ENCODE data around the gene CSF3R.
"Not testable (repeated sequence)": the region's sequence is repeated elsewhere in the genome, so short reads cannot be mapped to it uniquely, and the experiment has no call there.

CSF3R gene

GRCh38 chr1:36486439-36487335 is 4.0 kb upstream of the CSF3R start:
- peaks cover 18% of the 10 kb centered on the region for H3K27me3 ChIP-seq (ENCODE audit: insufficient read depth, low read length)
- H3K4me3 ChIP-seq (ENCODE audit: low read length), result no peak overlapping the region
- peaks cover 1% of the 10 kb centered on the region for H3K4me1 ChIP-seq (ENCODE audit: insufficient read depth, low read length)
- no peak overlapping the region for H2AFZ ChIP-seq (ENCODE audit: low read depth, low read length)
- H3K36me3 ChIP-seq (ENCODE audit: insufficient read depth, low read length), result no peaks in the 10 kb centered on the region
- no peaks in the 10 kb centered on the region for H3K9me3 ChIP-seq (ENCODE audit: low read length)

GRCh38 chr1:36486093-36486438 is 3.4 kb upstream of the CSF3R start:
- Histone ChIP-seq H2AFZ (ENCODE audit: low read depth, low read length) (no peak overlapping the region), H3K4me1 (ENCODE audit: insufficient read depth, low read length) (peaks cover 3% of the 10 kb centered on the region), H3K27me3 (ENCODE audit: insufficient read depth, low read length) (peaks cover 18% of the 10 kb centered on the region), H3K36me3 (ENCODE audit: insufficient read depth, low read length) (no peaks in the 10 kb centered on the region), H3K4me3 (ENCODE audit: low read length) (no peak overlapping the region), H3K9me3 (ENCODE audit: low read length) (no peaks in the 10 kb centered on the region)

GRCh38 chr1:36484099-36484498 is 1.4 kb upstream of the CSF3R start:
- H3K4me3 ChIP-seq (ENCODE audit: low read length), result no peak overlapping the region
- H3K4me1 ChIP-seq (ENCODE audit: insufficient read depth, low read length), result peaks cover 3% of the 10 kb centered on the region
- peaks cover 18% of the 10 kb centered on the region for H3K27me3 ChIP-seq (ENCODE audit: insufficient read depth, low read length)
- H3K36me3 ChIP-seq (ENCODE audit: insufficient read depth, low read length), result no peaks in the 10 kb centered on the region
- H3K9me3 ChIP-seq (ENCODE audit: low read length), result no peaks in the 10 kb centered on the region
- H2AFZ ChIP-seq (ENCODE audit: low read depth, low read length), result no peak overlapping the region

GRCh38 chr1:36481771-36482723 is 666 bp downstream of the CSF3R start:
- no peak overlapping the region for H3K4me3 ChIP-seq (ENCODE audit: low read length)
- no peaks in the 10 kb centered on the region for H3K36me3 ChIP-seq (ENCODE audit: insufficient read depth, low read length)
- peak overlapping the region; percentile 19 for H2AFZ ChIP-seq (ENCODE audit: low read depth, low read length)
- peaks cover 3% of the 10 kb centered on the region for H3K4me1 ChIP-seq (ENCODE audit: insufficient read depth, low read length)
- H3K27me3 ChIP-seq (ENCODE audit: insufficient read depth, low read length), result peaks cover 18% of the 10 kb centered on the region
- H3K9me3 ChIP-seq (ENCODE audit: low read length), result no peaks in the 10 kb centered on the region

GRCh38 chr1:36481091-36481490 is 1.6 kb downstream of the CSF3R start:
- H3K4me1 ChIP-seq (ENCODE audit: insufficient read depth, low read length), result peaks cover 3% of the 10 kb centered on the region
- H2AFZ ChIP-seq (ENCODE audit: low read depth, low read length), result no peak overlapping the region
- no peaks in the 10 kb centered on the region for H3K9me3 ChIP-seq (ENCODE audit: low read length)
- H3K27me3 ChIP-seq (ENCODE audit: insufficient read depth, low read length), result peaks cover 18% of the 10 kb centered on the region
- H3K4me3 ChIP-seq (ENCODE audit: low read length), result no peak overlapping the region
- H3K36me3 ChIP-seq (ENCODE audit: insufficient read depth, low read length), result no peaks in the 10 kb centered on the region

- Histone ChIP-seq H3K36me3 (ENCODE audit: insufficient read depth, low read length) (no peaks in the 10 kb centered on the region), H3K4me1 (ENCODE audit: insufficient read depth, low read length) (peaks cover 3% of the 10 kb centered on the region), H3K9me3 (ENCODE audit: low read length) (no peaks in the 10 kb centered on the region), H2AFZ (ENCODE audit: low read depth, low read length) (no peak overlapping the region), H3K27me3 (ENCODE audit: insufficient read depth, low read length) (peaks cover 18% of the 10 kb centered on the region), H3K4me3 (ENCODE audit: low read length) (no peak overlapping the region)
Observed at GRCh38 chr1:36480161-36480560, 2.6 kb downstream of the CSF3R start.

GRCh38 chr1:36479505-36480051 is 3.1 kb downstream of the CSF3R start:
- Histone ChIP-seq H3K4me3 (ENCODE audit: low read length) (no peak overlapping the region), H2AFZ (ENCODE audit: low read depth, low read length) (no peak overlapping the region), H3K36me3 (ENCODE audit: insufficient read depth, low read length) (no peaks in the 10 kb centered on the region), H3K27me3 (ENCODE audit: insufficient read depth, low read length) (peaks cover 18% of the 10 kb centered on the region), H3K9me3 (ENCODE audit: low read length) (no peaks in the 10 kb centered on the region), H3K4me1 (ENCODE audit: insufficient read depth, low read length) (peaks cover 3% of the 10 kb centered on the region)

- H3K27me3 ChIP-seq (ENCODE audit: insufficient read depth, low read length); H2AFZ ChIP-seq (ENCODE audit: low read depth, low read length); H3K36me3 ChIP-seq (ENCODE audit: insufficient read depth, low read length); H3K9me3 ChIP-seq (ENCODE audit: low read length); H3K4me3 ChIP-seq (ENCODE audit: low read length); H3K4me1 ChIP-seq (ENCODE audit: insufficient read depth, low read length): not testable (repeated sequence)
Observed at GRCh38 chr1:36477615-36478014, 5.1 kb downstream of the CSF3R start.

GRCh38 chr1:36476945-36477344 is 5.8 kb downstream of the CSF3R start:
- Histone ChIP-seq H3K27me3 (ENCODE audit: insufficient read depth, low read length) (peaks cover under 1% of the 10 kb centered on the region), H2AFZ (ENCODE audit: low read depth, low read length) (no peak overlapping the region), H3K4me3 (ENCODE audit: low read length) (no peak overlapping the region), H3K9me3 (ENCODE audit: low read length) (no peaks in the 10 kb centered on the region), H3K36me3 (ENCODE audit: insufficient read depth, low read length) (no peaks in the 10 kb centered on the region), H3K4me1 (ENCODE audit: insufficient read depth, low read length) (peaks cover 3% of the 10 kb centered on the region)

- no peaks in the 10 kb centered on the region for H3K27me3 ChIP-seq (ENCODE audit: insufficient read depth, low read length)
- H3K4me1 ChIP-seq (ENCODE audit: insufficient read depth, low read length), result peaks cover 3% of the 10 kb centered on the region
- no peak overlapping the region for H3K4me3 ChIP-seq (ENCODE audit: low read length)
- H3K36me3 ChIP-seq (ENCODE audit: insufficient read depth, low read length), result no peaks in the 10 kb centered on the region
- no peaks in the 10 kb centered on the region for H3K9me3 ChIP-seq (ENCODE audit: low read length)
- no peak overlapping the region for H2AFZ ChIP-seq (ENCODE audit: low read depth, low read length)
Observed at GRCh38 chr1:36475910-36476604, 6.7 kb downstream of the CSF3R start.

- H3K4me3 ChIP-seq (ENCODE audit: low read length), result no peak overlapping the region
- peaks cover 3% of the 10 kb centered on the region for H3K4me1 ChIP-seq (ENCODE audit: insufficient read depth, low read length)
- H3K27me3 ChIP-seq (ENCODE audit: insufficient read depth, low read length), result no peaks in the 10 kb centered on the region
- H3K9me3 ChIP-seq (ENCODE audit: low read length), result no peaks in the 10 kb centered on the region
- H3K36me3 ChIP-seq (ENCODE audit: insufficient read depth, low read length), result no peaks in the 10 kb centered on the region
- no peak overlapping the region for H2AFZ ChIP-seq (ENCODE audit: low read depth, low read length)
Observed at GRCh38 chr1:36475341-36475740, 7.4 kb downstream of the CSF3R start.

GRCh38 chr1:36472656-36473055 is 10.1 kb downstream of the CSF3R start:
- Histone ChIP-seq H3K36me3 (ENCODE audit: insufficient read depth, low read length) (no peaks in the 10 kb centered on the region), H3K27me3 (ENCODE audit: insufficient read depth, low read length) (no peaks in the 10 kb centered on the region), H2AFZ (ENCODE audit: low read depth, low read length) (no peak overlapping the region), H3K4me3 (ENCODE audit: low read length) (no peak overlapping the region), H3K4me1 (ENCODE audit: insufficient read depth, low read length) (peaks cover 3% of the 10 kb centered on the region), H3K9me3 (ENCODE audit: low read length) (no peaks in the 10 kb centered on the region)
